Fibroblast of skin of right biceps (primary cell): ENCODE results near the gene GGTLC2.

Experiments
- DNase-seq: peaks from one replicate; pipeline ENCODE4 v3.0.0-alpha.2; 2013

The GGTLC2 gene

DNA sequence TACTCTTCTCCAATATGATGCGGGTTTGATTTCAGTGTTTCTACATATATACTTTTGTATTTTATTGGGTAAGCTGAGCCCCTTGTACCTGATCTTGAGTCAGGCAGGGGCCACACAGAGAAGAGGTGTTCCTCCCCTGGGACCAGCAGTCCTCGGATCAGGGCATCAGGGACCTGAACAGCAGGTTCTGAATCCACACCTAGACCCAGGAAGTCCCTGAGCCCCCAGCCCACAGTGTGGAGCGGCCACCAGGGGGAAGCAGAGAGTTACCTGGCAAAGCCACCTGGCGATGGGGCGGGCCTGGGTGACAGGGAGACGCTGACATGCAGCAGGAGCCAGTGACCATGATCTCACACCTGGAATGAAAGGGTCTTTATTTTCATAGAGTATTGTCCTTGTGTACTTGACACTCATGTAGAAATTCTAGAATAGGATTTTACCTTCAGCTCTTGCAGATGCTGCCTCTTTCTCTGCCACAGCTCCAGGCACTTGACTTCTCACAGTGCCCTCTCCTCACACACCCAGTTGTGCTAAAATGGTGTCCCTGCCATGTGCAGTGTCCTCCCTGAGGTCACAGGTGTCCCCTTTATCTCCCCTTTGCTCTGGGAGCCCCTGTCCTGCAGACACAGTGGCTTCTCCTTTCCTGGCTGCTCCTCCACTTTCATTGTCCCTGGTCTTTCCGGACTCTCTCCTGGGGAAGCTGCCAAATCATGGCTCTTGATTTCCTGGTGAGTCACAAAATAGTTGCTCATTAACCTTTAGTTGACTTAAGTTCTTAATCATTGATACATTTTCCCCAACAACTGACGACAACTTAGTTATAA lies 48.5 kb downstream of the GGTLC2 start:
- DNase-seq, result peak; percentile 52

DNA sequence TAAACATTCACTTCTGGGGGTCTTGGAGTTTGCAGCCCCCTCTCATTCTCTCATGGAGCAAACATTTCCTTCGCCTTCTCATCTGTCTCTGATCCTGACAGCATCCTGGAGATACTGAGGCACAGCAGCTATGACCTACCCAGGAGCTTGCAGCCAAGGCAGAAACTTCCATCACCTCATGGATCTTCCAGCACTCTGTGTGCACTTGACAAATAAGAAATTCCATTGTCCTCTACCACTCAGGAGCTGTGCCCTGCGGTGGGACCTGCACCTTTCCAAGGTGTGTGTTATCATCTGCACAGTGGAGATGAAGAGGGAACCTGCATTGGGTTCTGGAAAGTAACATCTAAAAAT lies 49.1 kb downstream of the GGTLC2 start:
- no peak for DNase-seq

DNA sequence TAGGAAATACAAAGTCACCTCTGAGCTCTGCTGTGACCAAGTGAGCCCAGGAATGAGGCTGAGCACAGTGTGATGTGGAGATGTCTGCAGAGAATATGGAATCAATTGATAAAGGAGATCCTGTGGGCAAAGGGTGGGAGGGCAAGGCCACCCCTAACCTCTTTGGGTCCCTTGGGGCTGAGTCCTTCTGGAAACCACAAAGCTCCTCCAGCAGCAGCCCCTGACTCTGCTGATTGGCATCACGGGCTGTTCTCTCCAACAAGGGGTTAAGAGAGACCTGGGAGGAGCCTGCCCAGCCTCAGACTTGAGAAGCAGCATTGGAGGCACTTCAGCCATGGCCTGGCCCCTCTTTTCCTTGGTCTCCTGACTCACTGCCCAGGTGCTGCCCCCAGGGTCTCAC lies 49.7 kb downstream of the GGTLC2 start:
- DNase-seq, result no peak

DNA sequence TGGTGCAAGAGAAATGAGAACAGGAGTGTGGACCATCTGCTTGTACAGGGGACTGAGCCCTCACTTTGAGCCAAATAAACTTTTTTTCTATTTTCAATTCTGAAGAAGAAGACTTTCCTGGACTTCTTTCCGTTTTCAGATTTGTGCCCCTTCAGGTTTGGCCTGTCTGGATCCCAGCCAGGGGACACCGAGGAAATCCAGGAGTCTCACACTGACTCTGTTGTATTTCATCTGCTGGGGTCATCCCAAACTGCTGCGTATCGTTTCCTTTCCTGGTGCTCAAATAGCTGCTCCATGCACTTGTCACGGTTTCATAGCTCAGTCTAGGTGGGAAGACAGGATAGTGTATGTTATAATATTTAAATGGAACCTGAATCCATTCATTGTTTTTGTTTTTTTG lies 51.7 kb downstream of the GGTLC2 start:
- no peak for DNase-seq
